Stimulated activated CD4-positive, alpha-beta T cell treated with anti-CD3 and anti-CD28 coated beads, TNF-alpha, amount 100 ng/mL, for 4 hours (primary cell): Measurements from ENCODE around the gene GIT2.

ENCODE experiments used
- DNase-seq, 3 experiments: peaks; one replicate each; pipeline ENCODE4 v3.0.0-alpha.2; 2020; ENCODE audit warnings: low read depth in 3 of 3

GIT2 gene

GRCh38 chr12:109981311-109981710 lies 14.9 kb downstream of the GIT2 start:
- peak in 2 of 3 experiments; percentile 33 to 41 for DNase-seq

DNA sequence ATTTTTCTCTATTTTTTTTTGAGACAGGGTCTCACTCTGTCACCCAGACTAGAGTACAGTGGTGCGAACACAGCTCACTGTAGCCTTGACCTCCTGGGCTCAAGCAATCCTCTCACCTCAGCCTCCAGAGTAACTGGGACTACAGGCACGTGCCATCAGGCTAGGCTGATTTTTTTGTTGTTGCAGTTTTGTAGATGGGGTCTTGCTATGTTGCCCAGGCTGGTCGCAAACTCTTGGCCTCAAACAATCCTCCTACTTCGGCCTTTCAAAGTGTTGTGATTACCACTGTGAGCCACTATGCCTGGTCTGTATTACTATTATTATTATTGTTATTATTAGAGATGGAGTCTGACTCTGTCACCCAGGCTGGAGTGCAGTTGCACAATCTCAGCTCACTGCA lies 23.3 kb downstream of the GIT2 start:
- DNase-seq = no peak

DNA sequence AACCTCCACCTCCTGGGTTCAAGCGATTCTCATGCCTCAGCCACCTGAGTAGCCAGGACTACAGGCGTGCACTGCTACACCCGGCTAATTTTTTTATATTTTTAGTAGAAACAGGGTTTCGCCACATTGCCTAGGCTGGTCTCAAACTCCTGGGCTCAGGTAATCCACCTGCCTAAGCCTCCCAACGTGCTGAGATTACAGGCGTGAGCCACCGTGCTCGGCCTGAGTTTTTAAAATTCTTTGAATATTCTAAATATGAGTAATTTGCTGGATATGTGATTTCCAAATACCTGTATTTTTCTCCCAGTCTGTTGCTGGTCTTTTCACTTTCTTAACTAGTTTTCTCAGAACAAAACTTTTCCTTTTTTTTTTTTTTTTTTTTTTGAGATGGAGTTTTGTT lies 27.4 kb downstream of the GIT2 start:
- no peak for DNase-seq

GRCh38 chr12:109968032-109968420 lies 28.1 kb downstream of the GIT2 start:
- no peak for DNase-seq

DNA sequence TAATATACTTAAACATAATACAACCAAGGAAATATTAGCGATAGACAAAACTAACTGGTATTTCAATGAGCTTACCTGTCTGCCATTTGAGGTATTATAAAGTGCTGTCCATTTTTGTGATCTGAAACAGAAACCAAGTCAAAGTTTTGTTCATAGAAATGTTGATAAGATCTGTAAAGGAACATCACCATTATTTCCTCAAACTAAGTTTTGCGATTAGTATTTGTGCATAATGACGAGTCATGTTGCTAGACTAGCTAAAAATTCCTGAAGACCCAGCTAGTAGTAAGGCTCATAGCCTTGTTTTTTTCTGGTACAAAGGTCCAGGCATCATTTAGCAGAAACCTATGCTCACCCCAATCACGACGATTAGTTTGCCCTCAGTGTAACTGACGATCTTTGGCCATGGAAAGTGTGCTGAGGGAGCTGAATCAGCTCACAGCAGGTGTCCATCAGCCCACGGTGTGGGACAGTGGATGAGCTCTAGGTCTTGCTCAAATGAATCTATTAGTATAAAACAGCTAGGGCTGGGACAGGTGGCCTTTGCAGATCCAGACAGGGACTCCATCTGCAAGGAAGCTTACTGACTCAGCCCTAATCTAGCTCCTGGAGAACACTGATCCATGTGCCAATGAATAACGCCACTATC lies 28.7 kb downstream of the GIT2 start:
- DNase-seq = no peak

- DNase-seq = no peak
These were observed 29.6 kb downstream of the GIT2 start for GRCh38 chr12:109966546-109966945.

DNA sequence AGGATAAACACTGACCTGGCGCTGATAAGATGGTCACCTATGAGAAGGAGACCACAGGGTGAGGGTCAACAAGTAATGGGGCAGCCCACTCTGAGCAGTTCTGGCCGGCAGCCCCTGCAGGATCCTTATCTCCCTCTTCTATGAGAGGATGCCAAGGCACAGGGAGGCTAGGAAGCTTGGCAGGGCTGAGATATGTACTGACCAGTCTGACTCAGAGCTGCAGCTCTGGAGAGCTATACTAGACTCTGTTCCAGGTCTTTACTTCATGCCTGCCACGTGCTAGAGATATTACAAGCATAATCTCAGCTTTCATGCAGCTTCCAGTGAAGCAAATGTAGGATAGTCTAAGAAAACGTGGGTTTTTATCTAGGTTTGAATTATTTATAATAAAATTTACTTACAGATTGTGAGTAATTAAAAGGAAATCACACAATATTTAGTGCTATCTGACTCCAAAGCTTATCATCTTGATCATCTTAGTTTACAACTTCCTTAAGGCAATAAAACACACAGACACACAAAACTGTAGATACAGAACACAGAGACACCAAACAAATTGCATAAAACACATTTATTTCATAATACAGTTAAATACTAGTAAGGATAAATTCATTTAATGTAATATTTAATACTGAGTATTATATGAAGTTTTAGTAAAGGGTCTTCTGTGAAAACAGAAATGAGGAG lies 32.3 kb downstream of the GIT2 start:
- no peak for DNase-seq

DNA sequence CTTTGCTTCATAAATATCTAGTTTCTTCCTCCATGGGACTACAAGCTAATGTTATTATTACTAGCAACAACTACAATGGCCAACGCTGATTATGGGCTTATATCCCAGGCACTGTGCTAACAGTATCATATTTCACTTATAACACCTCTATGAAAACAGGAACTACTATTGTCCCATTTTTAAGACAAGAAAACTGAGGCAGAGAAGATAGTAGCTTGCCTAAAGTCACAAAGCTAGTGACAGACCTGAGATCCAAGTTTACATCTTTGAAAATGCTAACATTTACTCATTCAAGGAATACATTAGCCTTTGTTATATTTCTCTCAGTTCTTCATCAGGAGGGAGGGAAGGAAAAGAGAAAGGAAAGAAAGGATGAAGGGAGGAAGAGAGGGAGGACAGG lies 32.8 kb downstream of the GIT2 start:
- DNase-seq = no peak

DNA sequence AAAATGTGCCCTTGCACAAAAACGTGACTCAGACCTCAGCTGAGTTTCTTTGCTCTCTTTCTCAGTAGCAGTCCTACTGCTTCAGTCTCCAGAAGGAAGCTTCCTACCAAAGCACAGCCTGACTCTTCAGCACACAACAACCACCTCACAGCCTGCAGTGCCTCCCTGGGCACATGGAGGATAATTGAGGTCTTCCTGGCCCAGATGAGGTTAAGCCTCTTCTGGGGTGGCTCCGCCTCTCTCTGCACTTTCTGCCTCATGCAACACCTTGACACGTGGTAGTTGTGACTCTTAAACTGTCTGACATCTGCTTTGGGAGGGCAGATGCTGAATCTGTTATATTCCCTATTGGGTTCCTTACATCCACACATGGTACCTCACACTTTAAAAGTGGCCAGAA lies 33.8 kb downstream of the GIT2 start:
- DNase-seq = no peak

DNA sequence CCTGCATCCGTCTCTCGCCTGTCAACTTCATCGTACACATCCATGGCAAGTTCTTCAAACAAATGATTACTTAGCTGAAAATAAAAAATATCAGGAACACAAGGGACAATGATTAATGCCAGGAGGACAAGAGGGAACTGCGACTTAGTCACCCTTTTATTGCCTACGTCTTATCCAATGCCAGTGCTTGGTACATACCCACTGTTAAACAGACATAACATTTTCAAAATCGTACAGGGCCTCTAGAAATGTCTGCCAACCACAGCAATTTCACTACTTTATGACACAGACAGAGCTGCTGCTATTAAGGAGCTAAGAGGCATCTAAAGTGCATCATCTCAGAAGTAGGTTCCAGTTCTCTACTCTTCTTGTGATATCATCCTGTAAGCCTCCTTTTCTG lies 34.6 kb downstream of the GIT2 start:
- no peak for DNase-seq

DNA sequence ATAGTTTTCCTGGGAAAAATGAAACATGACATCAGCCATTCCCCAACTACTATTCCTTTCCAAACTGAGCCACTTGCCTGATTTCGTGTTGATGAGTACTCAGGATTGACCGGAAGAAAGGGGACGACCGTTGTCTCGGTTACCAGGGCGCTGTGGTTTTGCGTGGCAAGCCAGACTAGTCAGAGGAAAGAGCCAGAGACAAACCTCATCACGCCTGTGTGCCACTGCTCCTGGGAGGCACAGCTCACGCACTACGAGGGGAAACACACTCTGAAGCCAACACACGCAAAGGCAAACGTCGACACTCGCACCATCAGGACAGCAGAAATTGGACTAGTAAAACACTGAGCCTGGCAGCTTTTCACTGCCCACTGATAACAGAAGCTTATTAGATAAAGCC lies 35.0 kb downstream of the GIT2 start:
- DNase-seq = no peak

DNA sequence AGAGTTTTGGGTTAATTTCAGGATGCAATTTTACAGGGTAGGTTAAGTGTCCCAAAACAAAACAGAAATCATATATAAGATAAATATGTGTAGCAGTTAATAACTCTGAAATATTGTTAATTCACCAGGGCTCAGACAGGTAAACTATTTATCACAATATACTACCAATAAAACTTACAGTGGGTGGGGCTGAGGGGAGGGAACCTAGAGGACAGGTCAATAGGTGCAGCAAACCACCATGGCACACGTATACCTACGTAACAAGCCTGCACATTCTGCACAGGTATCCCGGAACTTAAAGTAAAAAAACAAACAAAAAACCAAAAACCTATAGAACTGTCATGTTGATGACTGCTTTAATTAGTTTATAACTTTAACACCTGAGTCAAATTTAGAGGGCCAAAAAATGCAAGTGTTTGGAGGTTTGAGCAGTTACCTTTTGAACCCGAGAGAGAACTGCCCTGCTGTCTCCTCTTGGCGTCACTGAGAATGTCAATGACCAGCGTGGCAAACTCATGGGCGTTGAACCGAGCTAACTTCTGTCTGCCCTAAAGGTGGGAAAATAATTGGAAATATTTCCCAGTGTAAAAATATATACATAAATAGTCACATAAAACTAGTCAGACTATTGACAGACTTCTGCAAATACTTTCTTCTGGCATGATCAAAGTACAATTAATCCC lies 36.6 kb downstream of the GIT2 start:
- DNase-seq = no peak

DNA sequence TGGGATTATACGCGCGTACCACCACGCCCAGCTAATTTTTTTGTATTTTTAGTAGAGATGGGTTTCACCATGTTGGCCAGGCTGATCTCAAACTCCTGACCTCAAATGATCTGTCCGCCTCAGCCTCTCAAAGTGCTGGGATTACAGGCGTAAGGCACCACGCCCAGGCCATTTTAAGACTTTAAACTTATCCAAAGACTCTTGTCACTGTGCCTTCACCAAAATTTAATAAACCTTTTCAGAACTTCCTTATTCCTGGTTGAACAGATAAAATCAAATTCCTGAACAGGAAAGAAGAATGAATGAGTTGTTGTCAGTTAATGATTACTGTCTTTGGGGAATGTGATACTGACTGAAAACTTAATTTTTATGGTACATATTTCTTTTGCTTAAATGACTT lies 37.8 kb downstream of the GIT2 start:
- DNase-seq = no peak

DNA sequence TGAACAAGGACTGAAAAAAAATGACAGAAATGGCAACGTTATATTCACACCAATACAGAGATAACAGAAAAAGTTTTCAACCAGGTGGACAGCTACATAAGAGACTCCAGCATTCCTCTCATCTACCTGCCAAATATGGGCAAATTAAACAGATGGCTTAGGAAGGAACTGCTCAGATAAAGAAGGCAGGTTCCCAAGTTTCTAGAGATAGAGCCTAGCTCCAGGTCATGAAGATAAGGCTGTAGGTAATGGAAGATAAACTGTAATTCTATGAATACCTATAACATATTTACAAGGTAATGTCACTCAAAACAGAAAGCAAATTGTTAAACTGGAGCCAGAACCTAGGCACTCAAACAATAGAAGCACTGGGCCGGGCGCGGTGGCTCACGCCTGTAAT lies 42.5 kb downstream of the GIT2 start:
- DNase-seq = no peak

DNA sequence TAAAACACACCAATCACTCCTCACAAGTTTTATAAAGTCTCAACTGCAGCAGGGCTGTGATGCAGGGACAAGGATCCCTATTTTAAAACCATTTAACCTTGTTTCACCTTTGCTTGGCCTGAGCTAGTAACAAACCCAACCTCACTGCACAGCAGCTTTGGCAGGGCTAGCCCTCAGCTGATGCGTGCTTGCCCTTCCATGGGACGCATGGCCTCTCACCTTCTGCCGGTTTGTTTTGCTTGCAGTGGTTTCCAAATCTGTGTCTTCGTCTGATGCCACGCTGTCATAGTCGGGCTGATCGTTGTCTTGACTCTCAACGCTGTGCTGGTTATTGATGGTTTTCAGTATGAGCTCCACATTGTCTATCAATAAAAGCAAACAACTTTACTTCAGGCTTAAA lies 43.3 kb downstream of the GIT2 start:
- DNase-seq = no peak

- no peak for DNase-seq
These were observed 43.9 kb downstream of the GIT2 start for GRCh38 chr12:109952160-109952858.

GRCh38 chr12:109951751-109952150 lies 44.4 kb downstream of the GIT2 start:
- DNase-seq = no peak

- no peak for DNase-seq
These were observed 45.0 kb downstream of the GIT2 start for GRCh38 chr12:109951136-109951535.

DNA sequence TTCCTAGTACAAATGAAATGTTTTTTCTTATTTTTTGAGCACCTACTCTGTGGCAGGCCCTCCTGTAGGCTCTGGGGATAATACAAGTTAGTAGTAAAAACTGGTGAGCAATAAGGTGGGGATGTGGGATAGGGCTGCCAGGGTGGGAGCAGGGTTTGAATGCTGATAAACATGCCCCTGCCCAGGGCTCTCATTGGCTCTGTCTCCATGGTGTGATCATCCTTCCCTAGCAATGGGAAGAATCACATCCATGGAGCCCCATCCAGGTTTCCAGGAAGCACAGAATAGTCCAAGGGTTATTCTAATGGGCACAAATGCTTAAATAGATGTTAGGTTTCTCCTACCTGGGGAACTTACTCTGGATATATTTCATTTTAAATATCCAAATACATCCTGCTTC lies 45.5 kb downstream of the GIT2 start:
- no peak for DNase-seq

GRCh38 chr12:109949089-109949488 lies 47.1 kb downstream of the GIT2 start:
- no peak for DNase-seq

GRCh38 chr12:109948368-109948767 lies 47.8 kb downstream of the GIT2 start:
- no peak for DNase-seq

GRCh38 chr12:109947521-109947920 lies 48.6 kb downstream of the GIT2 start:
- no peak for DNase-seq

DNA sequence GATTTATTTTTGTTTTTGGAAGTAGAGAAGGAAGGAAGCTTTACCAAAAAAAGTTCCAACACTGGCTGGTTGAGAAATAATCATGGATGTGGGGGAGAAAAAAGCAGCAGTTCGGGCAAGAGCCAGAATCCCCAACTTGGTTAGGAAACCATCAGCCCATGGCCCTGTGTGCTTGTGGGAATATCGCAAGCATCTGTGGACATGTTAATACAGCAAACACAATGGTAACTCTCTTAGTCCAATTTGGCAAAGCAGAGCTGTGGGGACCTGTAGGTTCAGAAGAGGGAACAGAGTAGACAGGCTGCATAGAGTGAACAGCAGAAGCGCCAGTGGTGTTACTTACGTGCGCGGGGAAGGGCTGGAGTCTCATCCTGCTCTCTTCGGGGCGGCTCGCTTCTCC lies 49.3 kb downstream of the GIT2 start:
- DNase-seq = no peak
